CD4-positive, alpha-beta T cell treated with Interleukin-4 for 4 hours (primary cell): Measurements from ENCODE around the gene KCTD17.
A peak's percentile ranks its signal among the peaks of the same experiment; 100 is the strongest.

Experiments used
- DNase-seq: peaks from one replicate; pipeline ENCODE4 v3.0.0-alpha.2; 2020

Gene KCTD17

DNA sequence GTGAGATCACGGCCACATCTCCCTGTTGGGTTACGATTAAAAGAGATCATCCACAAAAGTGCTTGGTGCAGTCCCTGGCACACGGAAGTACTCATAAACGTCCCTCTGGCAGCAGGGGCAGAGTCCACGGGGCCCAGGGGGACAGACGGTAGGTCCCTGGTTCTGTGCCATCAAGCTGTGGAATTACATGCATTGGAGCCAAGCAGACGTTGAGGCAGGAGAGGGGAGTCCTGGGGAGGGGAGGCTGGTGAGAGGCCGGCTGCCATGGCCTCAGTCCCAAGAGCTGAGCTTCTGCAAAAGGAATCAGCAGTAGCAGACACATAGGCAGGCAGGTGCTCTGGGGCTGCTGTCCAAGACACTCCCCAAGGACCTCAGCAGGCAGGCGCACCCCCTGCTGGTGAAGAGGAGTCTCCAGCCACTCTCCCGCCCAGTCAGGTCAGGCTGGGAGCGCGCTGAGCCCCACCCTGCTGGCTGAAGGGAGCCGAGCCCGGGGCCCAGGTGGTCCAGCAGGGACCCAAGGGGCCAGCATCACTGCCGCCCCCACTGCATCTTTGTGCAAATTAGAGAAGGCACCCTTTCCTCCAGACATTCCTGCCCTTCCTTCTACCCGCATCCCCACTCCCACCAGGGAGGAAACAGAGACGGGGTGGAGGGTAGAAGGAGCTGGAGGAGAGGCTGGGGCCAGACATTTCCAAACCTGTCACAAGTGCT is 7.6 kb upstream of the KCTD17 start:
- DNase-seq, result peak; percentile 12

GRCh38 chr22:37044634-37045625 is 6.6 kb upstream of the KCTD17 start:
- DNase-seq, result no peak

DNA sequence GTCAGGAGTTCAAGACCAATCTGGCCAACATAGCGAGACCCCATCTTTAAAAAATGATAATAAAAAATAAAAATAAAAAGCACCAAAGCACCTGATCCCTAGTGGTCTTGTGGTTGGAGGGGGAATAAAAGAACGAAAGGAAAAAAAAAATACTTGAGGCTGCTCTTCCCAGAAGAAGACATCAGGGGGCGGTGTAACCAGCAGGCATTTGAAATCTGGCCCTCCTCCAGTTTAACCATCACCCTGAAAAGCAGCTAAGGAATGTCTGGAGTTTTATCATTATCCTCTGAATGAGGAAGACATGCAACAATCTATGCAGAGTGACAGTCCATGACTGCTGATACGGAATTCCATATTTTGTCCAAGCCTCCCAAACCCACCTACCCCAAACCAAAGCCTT is 5.6 kb upstream of the KCTD17 start:
- no peak for DNase-seq

DNA sequence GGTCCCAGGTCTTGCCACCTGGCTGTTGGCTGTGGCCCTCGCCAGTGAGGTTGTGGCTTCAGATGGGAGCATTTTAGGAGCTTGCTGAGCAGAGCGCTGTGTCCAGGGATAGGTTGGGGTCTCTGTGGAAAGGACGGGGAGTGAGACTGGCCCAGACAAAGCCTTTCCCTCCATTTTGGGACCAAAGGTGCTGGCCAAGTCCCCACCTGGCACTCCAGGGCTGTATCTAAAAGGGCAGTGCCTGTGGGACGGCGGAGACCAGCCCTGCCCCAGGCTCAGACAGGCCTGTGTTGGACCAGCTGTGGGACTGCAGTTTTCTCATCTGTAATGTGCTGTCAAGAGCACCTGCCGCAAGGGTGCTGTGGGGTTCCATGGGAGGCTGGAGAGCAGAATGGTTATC is 5.0 kb upstream of the KCTD17 start:
- no peak for DNase-seq

- DNase-seq, result no peak
Observed at GRCh38 chr22:37047006-37047405, 4.5 kb upstream of the KCTD17 start.

DNA sequence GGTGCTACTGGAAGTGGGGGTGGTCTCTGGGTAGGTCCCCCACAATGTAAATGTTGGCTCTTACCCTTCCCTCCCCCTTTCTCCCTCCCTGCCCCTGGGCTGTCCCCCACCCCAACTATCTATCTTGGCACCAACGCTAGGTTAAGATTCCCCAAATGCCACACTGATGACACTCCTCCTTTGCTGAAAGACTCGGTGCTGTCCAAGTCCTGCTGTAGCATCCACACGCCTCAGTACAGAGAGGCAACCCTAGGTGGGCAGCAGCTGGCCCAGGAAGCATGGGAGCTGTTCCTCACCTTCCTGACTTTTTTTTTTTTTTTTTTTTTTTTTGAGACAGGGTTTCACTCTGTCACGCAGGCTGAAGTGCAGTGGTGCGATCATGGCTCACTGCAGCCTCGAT is 3.4 kb upstream of the KCTD17 start:
- no peak for DNase-seq

DNA sequence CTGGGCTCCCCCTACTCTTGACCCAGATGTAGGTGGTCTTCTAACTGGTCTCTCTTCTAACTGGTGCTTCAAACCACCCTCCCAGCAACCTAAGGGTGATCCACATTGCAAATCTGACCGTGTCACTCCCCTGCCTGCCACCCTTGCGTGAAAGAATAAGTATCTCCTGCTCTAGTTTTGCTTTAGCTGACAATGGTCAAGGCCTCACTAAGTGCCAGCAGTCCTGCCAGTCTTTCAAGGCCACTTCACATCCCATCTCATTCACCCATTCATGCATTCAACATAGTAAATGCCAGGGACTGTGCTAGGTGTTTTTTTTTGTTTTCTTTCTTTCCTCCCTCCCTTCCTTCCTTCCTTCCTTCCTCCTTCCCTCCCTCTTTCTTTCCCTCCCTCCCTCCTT is 2.3 kb upstream of the KCTD17 start:
- no peak for DNase-seq

DNA sequence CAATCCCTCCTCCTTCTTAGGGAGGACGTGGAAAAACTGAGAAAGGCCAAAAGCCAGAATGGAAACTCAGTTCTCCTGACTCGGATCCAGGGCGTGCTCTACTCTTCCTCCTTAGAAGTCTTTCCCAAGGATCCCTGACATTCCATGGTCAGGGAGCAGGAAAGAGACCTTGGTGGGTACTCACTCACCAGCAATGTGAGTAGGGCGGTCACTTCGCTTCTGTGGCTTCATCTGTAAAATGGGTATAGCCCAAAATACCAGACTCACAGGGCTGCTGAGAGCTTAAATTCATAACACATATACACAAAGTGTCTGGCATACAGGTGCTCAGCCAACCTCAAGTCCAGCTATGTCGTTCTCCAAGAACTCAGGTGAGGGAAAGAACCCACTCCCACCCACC is 629 bp upstream of the KCTD17 start:
- DNase-seq, result no peak

GRCh38 chr22:37052386-37053309 is 1.1 kb downstream of the KCTD17 start:
- no peak for DNase-seq

GRCh38 chr22:37053310-37054055 is 1.9 kb downstream of the KCTD17 start:
- DNase-seq, result no peak

DNA sequence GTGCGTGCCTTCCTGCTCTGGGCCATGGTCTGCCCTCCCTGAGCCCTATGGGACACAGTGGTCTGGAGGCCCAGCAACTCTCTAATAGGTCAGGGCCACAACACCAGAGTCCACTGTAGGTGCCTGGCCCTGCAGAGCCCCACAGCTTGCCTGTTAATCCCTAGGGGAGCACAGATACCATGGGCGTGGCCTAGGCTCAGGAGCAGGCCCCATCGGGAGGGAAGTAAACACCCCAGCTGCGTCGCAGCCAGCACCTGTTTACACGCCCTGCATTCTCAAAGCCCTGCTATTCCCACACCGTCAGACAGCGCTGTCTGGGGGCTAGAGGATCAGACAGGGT is 2.5 kb downstream of the KCTD17 start:
- DNase-seq, result no peak

GRCh38 chr22:37054600-37055365 is 3.2 kb downstream of the KCTD17 start:
- DNase-seq, result no peak

GRCh38 chr22:37056246-37056645 is 4.7 kb downstream of the KCTD17 start:
- DNase-seq, result no peak

DNA sequence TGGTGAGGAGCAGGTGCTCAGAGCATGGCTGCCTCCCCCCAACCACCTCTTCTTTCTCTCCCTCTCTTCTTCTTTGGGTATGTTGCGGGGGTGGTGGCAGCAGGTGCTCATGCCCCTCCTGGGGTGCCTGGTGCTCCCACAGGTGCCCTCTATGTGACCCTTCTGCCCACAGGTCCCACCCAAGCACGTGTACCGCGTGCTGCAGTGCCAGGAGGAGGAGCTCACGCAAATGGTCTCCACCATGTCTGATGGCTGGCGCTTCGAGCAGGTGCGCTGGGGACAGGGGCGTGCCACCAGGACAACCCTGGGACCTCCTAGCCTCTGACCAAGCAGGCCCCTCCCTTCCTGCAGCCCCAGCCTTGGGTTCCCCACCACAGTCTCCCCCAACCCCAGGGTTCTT is 5.7 kb downstream of the KCTD17 start:
- DNase-seq, result no peak

- no peak for DNase-seq
Observed at GRCh38 chr22:37057796-37058510, 6.4 kb downstream of the KCTD17 start.

GRCh38 chr22:37058917-37059701 is 7.6 kb downstream of the KCTD17 start:
- DNase-seq, result no peak

- DNase-seq, result no peak
Observed at GRCh38 chr22:37059876-37060449, 8.4 kb downstream of the KCTD17 start.

DNA sequence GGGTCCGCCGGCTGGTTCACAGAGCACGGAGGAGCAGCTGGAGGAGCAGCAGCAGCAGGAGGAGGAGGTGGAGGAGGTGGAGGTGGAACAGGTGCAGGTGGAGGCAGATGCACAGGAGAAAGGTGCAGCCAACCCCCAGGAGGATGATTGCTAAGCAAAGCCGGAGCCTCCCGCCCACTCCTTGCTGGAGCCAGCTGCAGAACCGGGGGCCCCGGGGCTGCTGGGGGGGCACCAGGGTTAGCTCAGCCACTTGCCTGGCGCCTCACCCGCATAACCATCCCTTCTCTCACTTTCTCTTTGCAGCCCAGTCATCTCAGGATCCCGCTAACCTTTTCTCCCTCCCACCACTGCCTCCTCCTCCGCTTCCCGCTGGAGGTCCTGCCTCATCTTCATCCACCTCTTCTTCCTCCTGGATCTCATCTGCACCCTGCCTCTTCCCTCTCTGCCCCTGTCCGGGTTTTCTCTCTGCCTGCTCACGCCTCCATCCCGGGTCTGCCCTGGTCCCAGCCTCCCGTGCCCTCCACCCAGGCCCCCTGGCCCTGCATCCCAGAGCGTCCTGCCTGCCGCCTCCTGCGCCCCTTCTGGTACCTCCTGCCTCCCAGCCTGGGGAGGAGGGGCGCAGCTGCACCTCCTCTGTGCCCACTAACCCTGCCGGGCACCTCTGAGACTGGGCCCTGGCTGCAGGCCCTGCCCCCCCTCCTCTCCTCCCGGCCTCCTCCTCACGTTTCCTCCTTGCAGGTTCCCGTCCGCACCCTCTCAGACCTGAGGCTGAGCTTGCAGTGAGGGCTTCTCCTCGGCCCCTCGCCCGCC is 9.5 kb downstream of the KCTD17 start:
- DNase-seq, result no peak
